OCI-LY1 (cell line): ENCODE measurements around the gene PDF.

Source experiments
- EZH2 ChIP-seq: fragments of 200-600 bp; sonication (generic), shearing (Covaris generic); IDR thresholded peaks from 2 replicates; pipeline ENCODE4 v1.8.0; 2017; ENCODE audit warnings: borderline replicate concordance, mixed run types, mild to moderate bottlenecking, antibody characterized with exemption, low read length, moderate library complexity, mixed read lengths
- TF ChIP-seq, protein P1 (sequence below): fragments of 200-600 bp; sonication (generic), shearing (Covaris generic); IDR thresholded peaks from 2 replicates; pipeline ENCODE4 v1.5.1; 2017; ENCODE audit warnings: mild to moderate bottlenecking, antibody characterized with exemption, low read length, moderate library complexity, mixed read lengths

DNA sequence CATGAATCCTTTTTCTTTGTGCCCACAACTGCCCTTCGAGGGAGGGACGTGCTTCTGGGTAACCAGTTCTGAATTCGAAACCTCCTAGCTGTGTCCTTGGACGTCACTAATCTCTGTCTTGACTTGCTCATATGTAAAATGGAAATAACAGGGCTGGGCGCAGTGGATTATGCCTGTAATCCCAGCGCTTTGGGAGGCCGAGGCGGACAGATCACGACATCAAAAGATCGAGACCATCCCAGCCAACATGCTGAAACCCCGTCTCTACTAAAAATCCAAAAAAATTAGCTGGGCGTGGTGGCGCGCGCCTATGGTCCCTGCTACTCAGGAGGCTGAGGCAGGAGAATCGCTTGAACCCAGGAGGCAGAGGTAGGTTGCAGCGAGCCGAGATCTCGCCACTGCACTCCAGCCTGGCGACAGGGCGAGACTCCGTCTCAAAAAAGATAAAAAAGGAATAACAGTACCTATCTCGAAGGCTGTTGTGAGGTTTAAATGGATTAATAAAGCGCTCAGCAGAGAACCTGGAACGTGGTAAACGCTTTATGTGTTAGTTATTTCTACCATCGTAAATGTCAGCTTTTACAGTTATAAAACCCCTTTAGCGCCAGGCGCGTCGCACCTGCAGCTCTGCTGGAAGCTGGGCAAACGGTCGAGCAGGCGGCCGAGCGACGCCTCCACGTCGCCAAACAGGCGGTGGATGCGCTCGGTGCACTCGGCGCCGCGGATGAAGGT is 8.3 kb upstream of the PDF start:
- TF ChIP-seq, protein P1, sequence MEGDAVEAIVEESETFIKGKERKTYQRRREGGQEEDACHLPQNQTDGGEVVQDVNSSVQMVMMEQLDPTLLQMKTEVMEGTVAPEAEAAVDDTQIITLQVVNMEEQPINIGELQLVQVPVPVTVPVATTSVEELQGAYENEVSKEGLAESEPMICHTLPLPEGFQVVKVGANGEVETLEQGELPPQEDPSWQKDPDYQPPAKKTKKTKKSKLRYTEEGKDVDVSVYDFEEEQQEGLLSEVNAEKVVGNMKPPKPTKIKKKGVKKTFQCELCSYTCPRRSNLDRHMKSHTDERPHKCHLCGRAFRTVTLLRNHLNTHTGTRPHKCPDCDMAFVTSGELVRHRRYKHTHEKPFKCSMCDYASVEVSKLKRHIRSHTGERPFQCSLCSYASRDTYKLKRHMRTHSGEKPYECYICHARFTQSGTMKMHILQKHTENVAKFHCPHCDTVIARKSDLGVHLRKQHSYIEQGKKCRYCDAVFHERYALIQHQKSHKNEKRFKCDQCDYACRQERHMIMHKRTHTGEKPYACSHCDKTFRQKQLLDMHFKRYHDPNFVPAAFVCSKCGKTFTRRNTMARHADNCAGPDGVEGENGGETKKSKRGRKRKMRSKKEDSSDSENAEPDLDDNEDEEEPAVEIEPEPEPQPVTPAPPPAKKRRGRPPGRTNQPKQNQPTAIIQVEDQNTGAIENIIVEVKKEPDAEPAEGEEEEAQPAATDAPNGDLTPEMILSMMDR, result no peak
- no peak for TF ChIP-seq EZH2
